GM12878 (cell line): Measurements from ENCODE around the gene ELAVL2. TPM values are rescaled to one million over a fixed set of nuclear protein-coding genes. Genes with fewer than 3 reads are reported as not detected.

Experiments
- ATAC-seq: fragments of 200-7000 bp; cut with Tn5 transposase; 3 replicates; pipeline ENCODE4 v1.9.1; 2020; ENCODE audit warnings: mild to moderate bottlenecking, moderate library complexity
- BruUV-seq: library from RNA; stranded (reverse); fragments of 400-500 nt; replicated peaks from 2 replicates; lab custom pipeline; 2021; lab: Mats Ljungman, UMichigan
- CTCF ChIA-PET: fragments of 300-600 bp; sonication (Branson Sonifier 250); formaldehyde crosslinking; extraction: SDS; loops from one replicate; lab custom pipeline; 2021; ENCODE audit warnings: inconsistent platforms; lab: Yijun Ruan, JAX
- POLR2A ChIA-PET: fragments of 350-600 bp; formaldehyde crosslinking; extraction: SDS; loops from one replicate; lab custom pipeline; 2021; ENCODE audit warnings: inconsistent platforms; lab: Charles Lee
- RAD21 ChIA-PET: fragments of 300-600 bp; sonication (Branson Sonifier 250); formaldehyde crosslinking; loops from one replicate; lab custom pipeline; 2023; ENCODE audit warnings: antibody characterized with exemption; ENCODE audit not compliant: unreplicated experiment; lab: Charles Lee
- SMC1A ChIA-PET: fragments of 300-600 bp; sonication (Branson Sonifier 250); formaldehyde crosslinking; loops from one replicate; lab custom pipeline; 2023; ENCODE audit not compliant: unreplicated experiment, uncharacterized antibody; lab: Charles Lee
- DNase-seq: peaks from one replicate; pipeline ENCODE4 v3.0.0-alpha.2; 2011; ENCODE audit warnings: low read depth, low spot score
- FAIRE-seq: peaks from 3 replicates; lab custom pipeline; 2011; peaks lifted over from hg19 to GRCh38; lab: Jason Lieb, UNC
- H2AFZ ChIP-seq: 2 replicates; pipeline ENCODE4 v1.6.0; 2011; ENCODE audit warnings: low read depth, low read length, control low read depth; ENCODE audit not compliant: control insufficient read depth
- H3K27ac ChIP-seq: 2 replicates; pipeline ENCODE4 v1.5.1; 2011; ENCODE audit warnings: control low read depth; ENCODE audit not compliant: control insufficient read depth, insufficient read depth
- H3K27me3 ChIP-seq, 2 experiments: replicated peaks in 1 of 2; 2 replicates each; pipeline versions ENCODE4 v1.6.0 to v1.6.1; 2011; ENCODE audit warnings: low read length in 1 of 2; ENCODE audit not compliant: control insufficient read depth in 2 of 2, insufficient read depth in 2 of 2
- H3K36me3 ChIP-seq, 2 experiments: 2 replicates each; pipeline ENCODE4 v1.5.1; 2011; ENCODE audit warnings: low read length in 1 of 2; ENCODE audit not compliant: control insufficient read depth in 2 of 2, insufficient read depth in 2 of 2
- H3K4me1 ChIP-seq: 2 replicates; pipeline ENCODE4 v1.6.1; 2011; ENCODE audit warnings: mild to moderate bottlenecking, low read length, moderate library complexity, mixed read lengths; ENCODE audit not compliant: control insufficient read depth, insufficient read depth
- H3K4me2 ChIP-seq: 2 replicates; pipeline ENCODE4 v1.6.0; 2011; ENCODE audit warnings: control low read depth; ENCODE audit not compliant: control insufficient read depth, insufficient read depth
- H3K4me3 ChIP-seq: fragments of 200-600 bp; sonication (generic); 2 replicates; pipeline ENCODE4 v1.5.1; 2016
- H3K79me2 ChIP-seq: 2 replicates; pipeline ENCODE4 v1.6.0; 2011; ENCODE audit warnings: low read length; ENCODE audit not compliant: control insufficient read depth, insufficient read depth
- H3K9ac ChIP-seq: 2 replicates; pipeline ENCODE4 v1.8.0; 2011; ENCODE audit warnings: low read length, control low read depth, mixed read lengths; ENCODE audit not compliant: control insufficient read depth, insufficient read depth
- H3K9me3 ChIP-seq: replicated peaks from 3 replicates; pipeline ENCODE4 v1.5.1; 2011; ENCODE audit warnings: mild to moderate bottlenecking, low read length; ENCODE audit not compliant: control insufficient read depth, insufficient read depth
- H4K20me1 ChIP-seq: 2 replicates; pipeline ENCODE4 v1.6.0; 2011; ENCODE audit not compliant: control insufficient read depth, insufficient read depth
- ATF7 ChIP-seq: fragments of 450-650 bp; IDR thresholded peaks from 2 replicates; pipeline ENCODE4 v1.6.1; 2016; ENCODE audit warnings: low read depth, mild to moderate bottlenecking
- BCL11A ChIP-seq: IDR thresholded peaks from 2 replicates; pipeline ENCODE4 v1.6.1; 2011; ENCODE audit warnings: low read depth, low read length
- CREM ChIP-seq: IDR thresholded peaks from 2 replicates; pipeline ENCODE4 v1.6.1; 2014; ENCODE audit warnings: antibody characterized with exemption, low read depth
- E4F1 ChIP-seq: fragments of 450-650 bp; IDR thresholded peaks from 2 replicates; pipeline ENCODE4 v1.6.1; 2018; ENCODE audit warnings: borderline replicate concordance, mild to moderate bottlenecking; ENCODE audit not compliant: partially characterized antibody
- ELK1 ChIP-seq: IDR thresholded peaks from 2 replicates; pipeline ENCODE4 v1.6.1; 2012; ENCODE audit warnings: low read depth, low read length, improper control_type of control experiment
- FOXM1 ChIP-seq: IDR thresholded peaks from 2 replicates; pipeline ENCODE4 v1.6.1; 2012; ENCODE audit warnings: low read depth, mild to moderate bottlenecking, inconsistent platforms, low read length, moderate library complexity
- HDAC6 ChIP-seq: fragments of 200-600 bp; sonication (generic); IDR thresholded peaks from one replicate; pipeline ENCODE4 v1.8.0; 2017; ENCODE audit warnings: antibody characterized with exemption; ENCODE audit not compliant: unreplicated experiment
- HDGF ChIP-seq: fragments of 450-650 bp; IDR thresholded peaks from 2 replicates; pipeline ENCODE4 v1.6.1; 2016; ENCODE audit warnings: antibody characterized with exemption
- MYC ChIP-seq: IDR thresholded peaks from 2 replicates; pipeline ENCODE4 v1.6.1; 2011; ENCODE audit warnings: mild to moderate bottlenecking, low read length, moderate library complexity, inconsistent platforms; ENCODE audit not compliant: insufficient read depth, insufficient replicate concordance, insufficient read length, severe bottlenecking
- NFIC ChIP-seq: IDR thresholded peaks from 2 replicates; pipeline ENCODE4 v1.6.1; 2012; ENCODE audit warnings: low read depth, mild to moderate bottlenecking, inconsistent platforms, low read length, moderate library complexity
- NKRF ChIP-seq: fragments of 450-650 bp; conservative IDR thresholded peaks from 2 replicates; pipeline ENCODE4 v1.6.1; 2017; ENCODE audit warnings: mild to moderate bottlenecking, moderate library complexity
- PAX5 ChIP-seq: IDR thresholded peaks from 2 replicates; pipeline ENCODE4 v1.6.1; 2011; ENCODE audit warnings: low read depth, low read length, borderline replicate concordance
- POLR2A ChIP-seq: IDR thresholded peaks from 2 replicates; pipeline ENCODE4 v1.6.1; 2011; ENCODE audit warnings: low read depth, mild to moderate bottlenecking, low read length
- POLR2AphosphoS2 ChIP-seq: IDR thresholded peaks from 2 replicates; pipeline ENCODE4 v1.6.1; 2011; ENCODE audit warnings: low read depth, mild to moderate bottlenecking, low read length, improper control_type of control experiment, moderate library complexity
- SP1 ChIP-seq: IDR thresholded peaks from one replicate; pipeline ENCODE4 v1.6.1; 2011; ENCODE audit warnings: low read depth, low read length
- SRF ChIP-seq, 2 experiments: IDR thresholded peaks; 2 replicates each; pipeline ENCODE4 v1.6.1; 2011; ENCODE audit warnings: low read depth in 2 of 2, low read length in 2 of 2, mild to moderate bottlenecking in 1 of 2, moderate library complexity in 1 of 2
- TAF1 ChIP-seq: IDR thresholded peaks from 2 replicates; pipeline ENCODE4 v1.6.1; 2011; ENCODE audit warnings: mild to moderate bottlenecking, low read depth, low read length, borderline replicate concordance
- TCF12 ChIP-seq: IDR thresholded peaks from 2 replicates; pipeline ENCODE4 v1.6.1; 2011; ENCODE audit warnings: low read depth, mild to moderate bottlenecking, low read length
- TCF7 ChIP-seq: IDR thresholded peaks from 2 replicates; pipeline ENCODE4 v1.6.1; 2014; ENCODE audit warnings: antibody characterized with exemption, borderline replicate concordance
- YY1 ChIP-seq: IDR thresholded peaks from 2 replicates; pipeline ENCODE4 v1.6.1; 2011; ENCODE audit warnings: low read depth, mild to moderate bottlenecking, low read length
- WGBS: methylation state at CpG from one replicate; pipeline ENCODE4 v1.1.6; 2016; ENCODE audit warnings: low lambda C conversion rate; ENCODE audit not compliant: insufficient replicate concordance, insufficient coverage; ENCODE audit errors: missing lambda C conversion rate; 5-methylcytosine and 5-hydroxymethylcytosine counted together
- in situ Hi-C: fragments of 300-500 bp; cut with MboI; formaldehyde crosslinking; loops from 9 replicates; pipeline ENCODE4 v1.14.3; 2018; ENCODE audit warnings: mixed read lengths
- intact Hi-C: fragments of 100-400 bp; cut with micrococcal nuclease; formaldehyde crosslinking; loops from one replicate; pipeline ENCODE4 v1.14.2; 2022; ENCODE audit not compliant: unreplicated experiment
- polyA plus RNA-seq, 11 experiments: library from polyadenylated mRNA; depleted of rRNA in 4 of 11; unstranded in 6 of 11; stranded (reverse) in 5 of 11; fragments of >200 nt; fragmentation: Nextera tagmentation in 4 of 11; fragmentation: Illumina TruSeq in 1 of 11; extraction: Ambion mirVana in 4 of 11; extraction: Trizol in 1 of 11; gene quantifications; 1 replicate in 1 of 11; 2 replicates in 10 of 11; pipeline versions ENCODE4 v1.2.1 to v1.2.3, GENCODE V29; 2011 to 2016; ENCODE audit warnings: inconsistent platforms in 2 of 11, missing spikeins in 2 of 11, low read depth in 1 of 11
- total RNA-seq, 4 experiments: library from RNA; depleted of rRNA in 3 of 4; stranded (reverse); fragments of >200 nt in 3 of 4; fragmentation: Illumina TruSeq in 1 of 4; extraction: Trizol in 1 of 4; gene quantifications; 2 replicates each; pipeline versions ENCODE4 v1.2.1 to v1.2.3, GENCODE V29; 2013 to 2021

The ELAVL2 gene
- total and polyA plus RNA-seq, 10 of the 15 experiments (the other 5 are each of a cell fraction or from before 2014, with no cell fraction given) = 0.24 to 2.6 (median 0.76) TPM

- POLR2A ChIA-PET = no interaction called here
- in situ Hi-C loops (no loop called here), intact Hi-C loops (no loop called here)
- Histone ChIP-seq H3K9ac (no peak overlapping the region), H3K79me2 (no peaks in the 10 kb centered on the region), H4K20me1 (no peaks in the 10 kb centered on the region), H2AFZ (no peak overlapping the region), H3K4me2 (no peak overlapping the region), H3K27ac (no peak overlapping the region), H3K4me3 (no peak overlapping the region), H3K27me3 (no peaks in the 10 kb centered on the region), H3K4me1 (no peaks in the 10 kb centered on the region), H3K9me3 (no peaks in the 10 kb centered on the region), H3K36me3 (no peaks in the 10 kb centered on the region)
- 13% methylated on average over 5 of the region's 5 CpGs for WGBS
- FAIRE-seq = no peak
- CTCF ChIA-PET = no interaction called here
- ATAC-seq = no peak
- TF ChIP-seq HDGF (no peak), CREM (no peak), PAX5 (no peak), NKRF (no peak), HDAC6 (no peak), POLR2A (no peak), MYC (no peak), NFIC (no peak), YY1 (no peak), TCF12 (no peak), POLR2AphosphoS2 (no peak), E4F1 (no peak), SP1 (no peak), SRF (IDR thresholded peaks at IDR 0.05; ENCODE audit: low read depth in 2 of 2, low read length in 2 of 2) (no peak), BCL11A (no peak), ATF7 (no peak), FOXM1 (no peak), TAF1 (no peak), TCF7 (no peak), ELK1 (no peak)
- RAD21 ChIA-PET = no interaction called here
- BruUV-seq = no TSS peak
- SMC1A ChIA-PET = interaction anchor here (1.0 to 1.2 kb wide), 2 partner anchors 8 to 13 kb away, joined by 3 read pairs; no protein-coding TSS in a partner anchor
- no peak for DNase-seq
Measured at GRCh38 chr9:23777328-23777727, 48.7 kb downstream of the ELAVL2 start.
